Liver (tissue), 9 donors: ENCODE results near the gene ANO4. TPM values are rescaled to one million over a fixed set of nuclear protein-coding genes. Genes with fewer than 3 reads are reported as not detected.

Experiments
- DNase-seq: peaks from one replicate; pipeline ENCODE4 v3.0.0-alpha.2; 2017; ENCODE audit warnings: low spot score
- H3K27ac ChIP-seq, 2 donors: one replicate each; pipeline ENCODE4 v1.7.0; 2013; ENCODE audit warnings: inconsistent platforms in 2 of 2, low read length in 2 of 2, control low read depth in 1 of 2, low read depth in 1 of 2, mild to moderate bottlenecking in 1 of 2
- H3K27me3 ChIP-seq, 4 donors: one replicate each; pipeline versions ENCODE4 v1.6.1 to v1.7.0; 2013; ENCODE audit warnings: low read length in 3 of 4, inconsistent platforms in 1 of 4, mild to moderate bottlenecking in 1 of 4, moderate library complexity in 1 of 4; ENCODE audit not compliant: control insufficient read depth in 4 of 4, insufficient read depth in 4 of 4
- H3K36me3 ChIP-seq, 4 donors: one replicate each; pipeline versions ENCODE4 v1.6.1 to v1.7.0; 2013; ENCODE audit warnings: low read length in 3 of 4, mild to moderate bottlenecking in 3 of 4, low read depth in 1 of 4, moderate library complexity in 1 of 4; ENCODE audit not compliant: control insufficient read depth in 4 of 4, insufficient read depth in 3 of 4
- H3K4me1 ChIP-seq, 4 donors: one replicate each; pipeline versions ENCODE4 v1.6.1 to v1.7.0; 2013; ENCODE audit warnings: low read length in 3 of 4, mild to moderate bottlenecking in 3 of 4, moderate library complexity in 1 of 4; ENCODE audit not compliant: control insufficient read depth in 4 of 4, insufficient read depth in 4 of 4
- H3K4me3 ChIP-seq, 3 donors: one replicate each; pipeline versions ENCODE4 v1.6.1 to v1.7.0; 2013; ENCODE audit warnings: low read length in 3 of 3, control low read depth in 1 of 3, low read depth in 1 of 3, mild to moderate bottlenecking in 1 of 3
- H3K9ac ChIP-seq, 2 donors: one replicate each; pipeline ENCODE4 v1.7.0; 2013; ENCODE audit warnings: low read length in 2 of 2, mild to moderate bottlenecking in 2 of 2, moderate library complexity in 2 of 2, control low read depth in 1 of 2, low read depth in 1 of 2
- H3K9me3 ChIP-seq, 4 donors: one replicate each; pipeline versions ENCODE4 v1.6.1 to v1.7.0; 2013; ENCODE audit warnings: low read length in 3 of 4; ENCODE audit not compliant: control insufficient read depth in 4 of 4
- EGR1 ChIP-seq, 2 donors: IDR thresholded peaks; 2 replicates each; pipeline ENCODE4 v1.6.1; 2016 to 2018; ENCODE audit warnings: antibody characterized with exemption in 2 of 2, low read depth in 2 of 2
- FOXA1 ChIP-seq: IDR thresholded peaks from 2 replicates; pipeline ENCODE4 v1.6.1; 2016; ENCODE audit warnings: antibody characterized with exemption
- FOXA2 ChIP-seq: IDR thresholded peaks from 2 replicates; pipeline ENCODE4 v1.6.1; 2016; ENCODE audit warnings: antibody characterized with exemption
- GABPA ChIP-seq, 2 donors: IDR thresholded peaks in 1 of 2; conservative IDR thresholded peaks in 1 of 2; 2 replicates each; pipeline ENCODE4 v1.6.1; 2016; ENCODE audit warnings: antibody characterized with exemption in 2 of 2, mild to moderate bottlenecking in 1 of 2, moderate library complexity in 1 of 2
- HNF4A ChIP-seq, 2 donors: conservative IDR thresholded peaks; 2 replicates each; pipeline ENCODE4 v1.6.1; 2016; ENCODE audit warnings: antibody characterized with exemption in 2 of 2, mild to moderate bottlenecking in 2 of 2
- NR2F2 ChIP-seq: IDR thresholded peaks from 2 replicates; pipeline ENCODE4 v1.6.1; 2016; ENCODE audit warnings: antibody characterized with exemption
- RAD21 ChIP-seq, 2 donors: IDR thresholded peaks; 2 replicates each; pipeline ENCODE4 v1.6.1; 2016; ENCODE audit warnings: antibody characterized with exemption in 2 of 2, mild to moderate bottlenecking in 2 of 2
- RXRA ChIP-seq, 2 donors: IDR thresholded peaks; 2 replicates each; pipeline ENCODE4 v1.6.1; 2017 to 2018; ENCODE audit warnings: antibody characterized with exemption in 2 of 2, mild to moderate bottlenecking in 1 of 2
- SP1 ChIP-seq: IDR thresholded peaks from 2 replicates; pipeline ENCODE4 v1.6.1; 2018; ENCODE audit warnings: antibody characterized with exemption, mild to moderate bottlenecking
- TAF1 ChIP-seq: conservative IDR thresholded peaks from 2 replicates; pipeline ENCODE4 v1.6.1; 2016; ENCODE audit warnings: antibody characterized with exemption, mild to moderate bottlenecking
- YY1 ChIP-seq: IDR thresholded peaks from 2 replicates; pipeline ENCODE4 v1.6.1; 2016; ENCODE audit warnings: antibody characterized with exemption, mild to moderate bottlenecking
- WGBS: extraction: QIAGEN DNeasy Blood & Tissue Kit; methylation state at CpG from one replicate; pipeline ENCODE4 v1.1.7; 2013; 5-methylcytosine and 5-hydroxymethylcytosine counted together
- polyA plus RNA-seq, 2 donors: library from polyadenylated mRNA; stranded (reverse) in 1 of 2; unstranded in 1 of 2; fragments of 200-250 nt in 1 of 2; fragments of >200 nt in 1 of 2; fragmentation: Nextera tagmentation in 1 of 2; extraction: Ambion mirVana in 1 of 2; gene quantifications; one replicate each; pipeline versions ENCODE4 v1.2.1 to v1.2.3, GENCODE V29; 2013 to 2015
- total RNA-seq, 2 donors: library from RNA; depleted of rRNA; stranded (reverse); fragments of >200 nt; gene quantifications; one replicate each; pipeline ENCODE4 v1.2.3, GENCODE V29; 2014
- TF ChIP-seq, protein P1 (sequence below): IDR thresholded peaks from 2 replicates; pipeline ENCODE4 v1.6.1; 2016; ENCODE audit warnings: antibody characterized with exemption
- TF ChIP-seq, protein P2 (sequence below): IDR thresholded peaks from 2 replicates; pipeline ENCODE4 v1.6.1; 2016; ENCODE audit warnings: antibody characterized with exemption
- TF ChIP-seq, protein P3 (sequence below): fragments of 150-350 bp; IDR thresholded peaks from 2 replicates; pipeline ENCODE4 v1.5.1; 2017; ENCODE audit warnings: improper control_type of control experiment, low read depth, low read length; ENCODE audit not compliant: missing input control
- TF ChIP-seq, protein P4 (sequence below): IDR thresholded peaks from 2 replicates; pipeline ENCODE4 v1.6.1; 2016; ENCODE audit warnings: antibody characterized with exemption, mild to moderate bottlenecking
- TF ChIP-seq, protein P5 (sequence below): IDR thresholded peaks from 2 replicates; pipeline ENCODE4 v1.6.1; 2016; ENCODE audit warnings: antibody characterized with exemption
- donor health status: healthy.
- donor health status: healthy.
- donor health status: healthy.
- donor health status: healthy.
- donor health status: healthy.

The ANO4 gene
- total and polyA plus RNA-seq, 4 donors, result 0.08 to 2.2 (median 0.17) TPM; not detected in 1

DNA sequence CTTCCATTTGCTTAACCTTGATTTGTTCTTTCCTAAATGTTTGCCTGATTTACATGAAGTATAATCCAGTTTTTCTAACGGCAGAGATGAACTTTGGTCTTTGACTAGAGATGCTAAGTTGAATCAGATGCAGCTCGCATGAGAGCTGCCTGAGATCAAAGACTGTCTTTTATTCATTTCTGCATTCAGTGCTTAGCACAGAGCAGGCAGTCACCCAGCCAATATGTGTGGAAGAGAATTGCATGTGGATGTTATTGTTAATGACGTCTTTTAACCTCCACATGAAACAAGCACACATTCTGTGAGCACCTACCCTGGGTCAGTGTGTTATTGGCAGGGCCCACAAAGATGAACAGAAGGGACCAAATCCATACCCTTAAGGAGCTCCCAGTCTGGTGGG lies 316.3 kb downstream of the ANO4 start:
- no peak for DNase-seq
- H3K36me3 ChIP-seq, result no peaks in the 10 kb centered on the region
- H3K9ac ChIP-seq, result no peak overlapping the region
- H3K9me3 ChIP-seq, result no peaks in the 10 kb centered on the region
- peaks cover 0 to 3% (median 0%) of the 10 kb centered on the region in 4 donors for H3K27me3 ChIP-seq
- TF ChIP-seq GABPA (IDR thresholded peaks at IDR 0.05 in 1 of 2, conservative IDR thresholded peaks at IDR 0.05 in 1 of 2) (no peak), RXRA (IDR thresholded peaks at IDR 0.05) (no peak), TAF1 (no peak), EGR1 (IDR thresholded peaks at IDR 0.05; ENCODE audit: low read depth in 2 of 2) (no peak), SP1 (no peak), HNF4A (conservative IDR thresholded peaks at IDR 0.05) (no peak)
- TF ChIP-seq, protein P1, sequence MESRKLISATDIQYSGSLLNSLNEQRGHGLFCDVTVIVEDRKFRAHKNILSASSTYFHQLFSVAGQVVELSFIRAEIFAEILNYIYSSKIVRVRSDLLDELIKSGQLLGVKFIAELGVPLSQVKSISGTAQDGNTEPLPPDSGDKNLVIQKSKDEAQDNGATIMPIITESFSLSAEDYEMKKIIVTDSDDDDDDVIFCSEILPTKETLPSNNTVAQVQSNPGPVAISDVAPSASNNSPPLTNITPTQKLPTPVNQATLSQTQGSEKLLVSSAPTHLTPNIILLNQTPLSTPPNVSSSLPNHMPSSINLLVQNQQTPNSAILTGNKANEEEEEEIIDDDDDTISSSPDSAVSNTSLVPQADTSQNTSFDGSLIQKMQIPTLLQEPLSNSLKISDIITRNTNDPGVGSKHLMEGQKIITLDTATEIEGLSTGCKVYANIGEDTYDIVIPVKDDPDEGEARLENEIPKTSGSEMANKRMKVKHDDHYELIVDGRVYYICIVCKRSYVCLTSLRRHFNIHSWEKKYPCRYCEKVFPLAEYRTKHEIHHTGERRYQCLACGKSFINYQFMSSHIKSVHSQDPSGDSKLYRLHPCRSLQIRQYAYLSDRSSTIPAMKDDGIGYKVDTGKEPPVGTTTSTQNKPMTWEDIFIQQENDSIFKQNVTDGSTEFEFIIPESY, result no peak
- TF ChIP-seq, protein P2, sequence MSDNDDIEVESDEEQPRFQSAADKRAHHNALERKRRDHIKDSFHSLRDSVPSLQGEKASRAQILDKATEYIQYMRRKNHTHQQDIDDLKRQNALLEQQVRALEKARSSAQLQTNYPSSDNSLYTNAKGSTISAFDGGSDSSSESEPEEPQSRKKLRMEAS, result no peak
- H3K27ac ChIP-seq, result no peak overlapping the region
- no peak overlapping the region for H3K4me3 ChIP-seq
- H3K4me1 ChIP-seq, result no peaks in the 10 kb centered on the region
- WGBS, result 59% methylated on average over 3 of the region's 3 CpGs

DNA sequence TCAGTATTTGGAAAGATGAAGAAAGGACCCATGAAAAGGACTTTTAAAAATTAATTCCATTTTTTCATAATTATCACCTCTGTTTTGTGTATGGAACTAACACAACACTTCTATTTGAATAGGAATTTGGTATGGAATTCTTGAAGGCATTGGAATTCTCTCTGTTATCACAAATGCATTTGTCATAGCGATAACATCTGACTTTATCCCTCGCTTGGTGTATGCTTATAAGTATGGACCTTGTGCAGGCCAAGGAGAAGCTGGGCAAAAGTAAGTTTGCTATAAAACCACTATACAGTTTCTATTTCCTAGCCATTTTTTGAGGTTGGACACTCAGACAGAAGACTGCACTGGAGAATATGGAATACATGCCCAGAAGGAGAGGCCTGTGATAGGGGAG lies 316.9 kb downstream of the ANO4 start:
- Histone ChIP-seq H3K9me3 (no peaks in the 10 kb centered on the region), H3K4me1 (no peaks in the 10 kb centered on the region)
- 80% methylated on average over 2 of the region's 2 CpGs for WGBS

More for the DNA sequence above, 316.9 kb downstream of the ANO4 start:
- Histone ChIP-seq H3K36me3 (no peaks in the 10 kb centered on the region), H3K27ac (no peak overlapping the region), H3K27me3 (peaks cover 0 to 3% (median 0%) of the 10 kb centered on the region in 4 donors), H3K4me3 (no peak overlapping the region), H3K9ac (no peak overlapping the region)
- TF ChIP-seq RXRA (IDR thresholded peaks at IDR 0.05) (no peak), HNF4A (conservative IDR thresholded peaks at IDR 0.05) (no peak), NR2F2 (no peak), SP1 (no peak), YY1 (no peak), FOXA2 (no peak), RAD21 (IDR thresholded peaks at IDR 0.05) (no peak), FOXA1 (no peak), EGR1 (IDR thresholded peaks at IDR 0.05; ENCODE audit: low read depth in 2 of 2) (no peak), TAF1 (no peak)
- TF ChIP-seq, protein P1, result no peak
- TF ChIP-seq, protein P3, sequence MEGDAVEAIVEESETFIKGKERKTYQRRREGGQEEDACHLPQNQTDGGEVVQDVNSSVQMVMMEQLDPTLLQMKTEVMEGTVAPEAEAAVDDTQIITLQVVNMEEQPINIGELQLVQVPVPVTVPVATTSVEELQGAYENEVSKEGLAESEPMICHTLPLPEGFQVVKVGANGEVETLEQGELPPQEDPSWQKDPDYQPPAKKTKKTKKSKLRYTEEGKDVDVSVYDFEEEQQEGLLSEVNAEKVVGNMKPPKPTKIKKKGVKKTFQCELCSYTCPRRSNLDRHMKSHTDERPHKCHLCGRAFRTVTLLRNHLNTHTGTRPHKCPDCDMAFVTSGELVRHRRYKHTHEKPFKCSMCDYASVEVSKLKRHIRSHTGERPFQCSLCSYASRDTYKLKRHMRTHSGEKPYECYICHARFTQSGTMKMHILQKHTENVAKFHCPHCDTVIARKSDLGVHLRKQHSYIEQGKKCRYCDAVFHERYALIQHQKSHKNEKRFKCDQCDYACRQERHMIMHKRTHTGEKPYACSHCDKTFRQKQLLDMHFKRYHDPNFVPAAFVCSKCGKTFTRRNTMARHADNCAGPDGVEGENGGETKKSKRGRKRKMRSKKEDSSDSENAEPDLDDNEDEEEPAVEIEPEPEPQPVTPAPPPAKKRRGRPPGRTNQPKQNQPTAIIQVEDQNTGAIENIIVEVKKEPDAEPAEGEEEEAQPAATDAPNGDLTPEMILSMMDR, result no peak
- TF ChIP-seq, protein P4, sequence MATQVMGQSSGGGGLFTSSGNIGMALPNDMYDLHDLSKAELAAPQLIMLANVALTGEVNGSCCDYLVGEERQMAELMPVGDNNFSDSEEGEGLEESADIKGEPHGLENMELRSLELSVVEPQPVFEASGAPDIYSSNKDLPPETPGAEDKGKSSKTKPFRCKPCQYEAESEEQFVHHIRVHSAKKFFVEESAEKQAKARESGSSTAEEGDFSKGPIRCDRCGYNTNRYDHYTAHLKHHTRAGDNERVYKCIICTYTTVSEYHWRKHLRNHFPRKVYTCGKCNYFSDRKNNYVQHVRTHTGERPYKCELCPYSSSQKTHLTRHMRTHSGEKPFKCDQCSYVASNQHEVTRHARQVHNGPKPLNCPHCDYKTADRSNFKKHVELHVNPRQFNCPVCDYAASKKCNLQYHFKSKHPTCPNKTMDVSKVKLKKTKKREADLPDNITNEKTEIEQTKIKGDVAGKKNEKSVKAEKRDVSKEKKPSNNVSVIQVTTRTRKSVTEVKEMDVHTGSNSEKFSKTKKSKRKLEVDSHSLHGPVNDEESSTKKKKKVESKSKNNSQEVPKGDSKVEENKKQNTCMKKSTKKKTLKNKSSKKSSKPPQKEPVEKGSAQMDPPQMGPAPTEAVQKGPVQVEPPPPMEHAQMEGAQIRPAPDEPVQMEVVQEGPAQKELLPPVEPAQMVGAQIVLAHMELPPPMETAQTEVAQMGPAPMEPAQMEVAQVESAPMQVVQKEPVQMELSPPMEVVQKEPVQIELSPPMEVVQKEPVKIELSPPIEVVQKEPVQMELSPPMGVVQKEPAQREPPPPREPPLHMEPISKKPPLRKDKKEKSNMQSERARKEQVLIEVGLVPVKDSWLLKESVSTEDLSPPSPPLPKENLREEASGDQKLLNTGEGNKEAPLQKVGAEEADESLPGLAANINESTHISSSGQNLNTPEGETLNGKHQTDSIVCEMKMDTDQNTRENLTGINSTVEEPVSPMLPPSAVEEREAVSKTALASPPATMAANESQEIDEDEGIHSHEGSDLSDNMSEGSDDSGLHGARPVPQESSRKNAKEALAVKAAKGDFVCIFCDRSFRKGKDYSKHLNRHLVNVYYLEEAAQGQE, result no peak
- TF ChIP-seq, protein P5, sequence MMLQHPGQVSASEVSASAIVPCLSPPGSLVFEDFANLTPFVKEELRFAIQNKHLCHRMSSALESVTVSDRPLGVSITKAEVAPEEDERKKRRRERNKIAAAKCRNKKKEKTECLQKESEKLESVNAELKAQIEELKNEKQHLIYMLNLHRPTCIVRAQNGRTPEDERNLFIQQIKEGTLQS, result no peak
- no peak for DNase-seq
